Upper lobe of right lung (tissue), 1 donor: Measurements from ENCODE around the gene ANKRD50. TPM values are rescaled to one million over a fixed set of nuclear protein-coding genes. Genes with fewer than 3 reads are reported as not detected.
A peak's percentile ranks its signal among the peaks of the same experiment; 100 is the strongest.

Source experiments
- ATAC-seq: fragments of 200-7000 bp; cut with Tn5 transposase; one replicate; pipeline ENCODE4 v1.9.1; 2020; ENCODE audit warnings: mild to moderate bottlenecking, moderate library complexity
- DNase-seq: peaks from one replicate; pipeline ENCODE4 v3.0.0-alpha.2; 2020
- H3K27ac ChIP-seq: fragments of 200-600 bp; one replicate; pipeline ENCODE4 v1.8.0; 2022
- H3K27me3 ChIP-seq: fragments of 200-600 bp; one replicate; pipeline ENCODE4 v1.8.0; 2022; ENCODE audit warnings: mild to moderate bottlenecking
- H3K36me3 ChIP-seq: fragments of 200-600 bp; one replicate; pipeline ENCODE4 v1.8.0; 2022
- H3K4me1 ChIP-seq: fragments of 200-600 bp; one replicate; pipeline ENCODE4 v1.8.0; 2022
- H3K4me3 ChIP-seq: fragments of 200-600 bp; one replicate; pipeline ENCODE4 v1.8.0; 2022; ENCODE audit warnings: mild to moderate bottlenecking
- H3K9me3 ChIP-seq: fragments of 200-600 bp; one replicate; pipeline ENCODE4 v1.8.0; 2022
- CTCF ChIP-seq: fragments of 200-600 bp; IDR thresholded peaks from one replicate; pipeline ENCODE4 v1.8.0; 2022; ENCODE audit warnings: antibody characterized with exemption
- intact Hi-C: fragments of 100-400 bp; cut with DNase I; formaldehyde crosslinking; loops from one replicate; pipeline ENCODE4 v1.11.0; 2022
- long read RNA-seq: library from polyadenylated mRNA; unstranded; transcript quantifications from one replicate; pipeline ENCODE4 v2.0.0, GENCODE V29; 2021
- total RNA-seq: library from RNA; stranded (reverse); fragmentation: NEBNext Ultra II Directional; extraction: Animal tissue kit (Norgen Biotek cat#: 25700); gene quantifications from one replicate; pipeline ENCODE4 v1.2.1, GENCODE V29; 2021
- donor health status: DM: no; HTN: yes; CAD: no; lungs with severe emphysema.

The ANKRD50 gene
- total RNA-seq = 25.9 TPM
- long read RNA-seq, full-length matches to known transcripts = 10 of 18 reads
- long read RNA-seq, partial matches to known transcripts = 5 of 18 reads
- long read RNA-seq, other reads (novel, unspliced or antisense) = 3 of 18 reads

- peak within 1 kb of the TSS; percentile 75 for H3K4me3 ChIP-seq
- H3K27me3 ChIP-seq = no peaks in the 10 kb centered on the region
- peak within 1 kb of the TSS; percentile 97 for H3K27ac ChIP-seq
- intact Hi-C loops = no loop called here
- no peaks in the 10 kb centered on the region for H3K9me3 ChIP-seq
- peak; percentile 89 for ATAC-seq
- no peaks in the 10 kb centered on the region for H3K36me3 ChIP-seq
- DNase-seq = peak; percentile 95
- TF ChIP-seq CTCF = no peak
- H3K4me1 ChIP-seq = peaks cover 12% of the 10 kb centered on the region
These were observed at the start of gene ANKRD50 for GRCh38 chr4:124712372-124713184. ANKRD50 (minus strand) TSS chr4:124712732; CDS start chr4:124710511, 2,221 bp downstream.

GRCh38 chr4:124757126-124757525 lies 44.6 kb upstream of the ANKRD50 start:
- intact Hi-C loops = no loop called here
- no peaks in the 10 kb centered on the region for H3K27me3 ChIP-seq
- H3K4me3 ChIP-seq = no peak overlapping the region
- ATAC-seq (no peak), DNase-seq (no peak)
- H3K27ac ChIP-seq = no peak overlapping the region
- no peak for TF ChIP-seq CTCF
- no peaks in the 10 kb centered on the region for H3K9me3 ChIP-seq
- H3K4me1 ChIP-seq = no peaks in the 10 kb centered on the region
- H3K36me3 ChIP-seq = no peaks in the 10 kb centered on the region

- no peak for DNase-seq
- H3K9me3 ChIP-seq = no peaks in the 10 kb centered on the region
- TF ChIP-seq CTCF = no peak
- intact Hi-C loops = no loop called here
- no peaks in the 10 kb centered on the region for H3K27me3 ChIP-seq
- no peak overlapping the region for H3K27ac ChIP-seq
- no peak overlapping the region for H3K4me3 ChIP-seq
- no peaks in the 10 kb centered on the region for H3K4me1 ChIP-seq
- H3K36me3 ChIP-seq = no peaks in the 10 kb centered on the region
- ATAC-seq = no peak
These were observed 42.1 kb upstream of the ANKRD50 start for GRCh38 chr4:124754681-124755080.

- no peaks in the 10 kb centered on the region for H3K27me3 ChIP-seq
- H3K36me3 ChIP-seq = no peaks in the 10 kb centered on the region
- DNase-seq = peak; percentile 67
- peak; percentile 96 for ATAC-seq
- H3K27ac ChIP-seq = no peak overlapping the region
- H3K4me1 ChIP-seq = no peaks in the 10 kb centered on the region
- no peak overlapping the region for H3K4me3 ChIP-seq
- H3K9me3 ChIP-seq = no peaks in the 10 kb centered on the region
- intact Hi-C loops = no loop called here
- no peak for TF ChIP-seq CTCF
These were observed 41.5 kb upstream of the ANKRD50 start for GRCh38 chr4:124753941-124754581.

- no peak for TF ChIP-seq CTCF
These were observed 36.9 kb upstream of the ANKRD50 start for GRCh38 chr4:124749421-124749820.

More at GRCh38 chr4:124749421-124749820, 36.9 kb upstream of the ANKRD50 start:
- DNase-seq = no peak
- Histone ChIP-seq H3K9me3 (no peaks in the 10 kb centered on the region), H3K4me1 (no peaks in the 10 kb centered on the region), H3K4me3 (no peak overlapping the region), H3K27me3 (no peaks in the 10 kb centered on the region), H3K36me3 (no peaks in the 10 kb centered on the region), H3K27ac (no peak overlapping the region)
- intact Hi-C loops = no loop called here
- no peak for ATAC-seq
